CD14-positive monocyte (primary cell): ENCODE measurements around the gene BRSK2. TPM values are rescaled to one million over a fixed set of nuclear protein-coding genes. Genes with fewer than 3 reads are reported as not detected.

Experiments
- DNase-seq, 3 donors: peaks; one replicate each; pipeline ENCODE4 v3.0.0-alpha.2; 2011 to 2022
- H2AFZ ChIP-seq: 2 replicates; pipeline ENCODE4 v1.6.0; 2012; ENCODE audit warnings: mild to moderate bottlenecking, low read depth, low read length, inconsistent platforms; ENCODE audit not compliant: insufficient read depth, poor library complexity, severe bottlenecking
- H3K27ac ChIP-seq, 2 donors: 1 replicate in 1 of 2; 2 replicates in 1 of 2; pipeline ENCODE4 v1.5.1; 2012 to 2013; ENCODE audit warnings: low read length in 2 of 2, control low read depth in 1 of 2, inconsistent platforms in 1 of 2, low read depth in 1 of 2, mild to moderate bottlenecking in 1 of 2
- H3K27me3 ChIP-seq, 2 donors: one replicate each; pipeline versions ENCODE4 v1.6.0 to v1.6.1; 2011 to 2013; ENCODE audit warnings: low read length in 2 of 2; ENCODE audit not compliant: control insufficient read depth in 2 of 2, insufficient read depth in 2 of 2
- H3K36me3 ChIP-seq, 2 donors: replicated peaks in 1 of 2; 1 replicate in 1 of 2; 2 replicates in 1 of 2; pipeline versions ENCODE4 v1.5.1 to v1.6.1; 2012 to 2013; ENCODE audit warnings: low read length in 2 of 2, control low read depth in 1 of 2, inconsistent platforms in 1 of 2, mild to moderate bottlenecking in 1 of 2; ENCODE audit not compliant: insufficient read depth in 2 of 2, control insufficient read depth in 1 of 2
- H3K4me1 ChIP-seq, 2 donors: 1 replicate in 1 of 2; 2 replicates in 1 of 2; pipeline versions ENCODE4 v1.5.1 to v1.6.1; 2012 to 2013; ENCODE audit warnings: low read length in 2 of 2, control low read depth in 1 of 2, inconsistent platforms in 1 of 2, mild to moderate bottlenecking in 1 of 2, moderate library complexity in 1 of 2; ENCODE audit not compliant: insufficient read depth in 2 of 2, control insufficient read depth in 1 of 2
- H3K4me2 ChIP-seq: replicated peaks from 2 replicates; pipeline ENCODE3; 2012; ENCODE audit warnings: low read length, moderate library complexity, mild to moderate bottlenecking; ENCODE audit not compliant: poor library complexity, severe bottlenecking; ENCODE audit errors: extremely low read depth
- H3K4me3 ChIP-seq, 3 experiments: fragments of 200-600 bp in 1 of 3; sonication (generic) in 1 of 3; replicated peaks in 1 of 3; 1 replicate in 2 of 3; 2 replicates in 1 of 3; pipeline ENCODE4 v1.5.1; 2011 to 2013; ENCODE audit warnings: low read length in 3 of 3, mild to moderate bottlenecking in 3 of 3, control low read depth in 2 of 3, low read depth in 2 of 3, inconsistent platforms in 1 of 3, moderate library complexity in 1 of 3
- H3K79me2 ChIP-seq: 2 replicates; pipeline ENCODE4 v1.6.0; 2012; ENCODE audit warnings: mild to moderate bottlenecking, control low read depth, inconsistent platforms, low read length, moderate library complexity; ENCODE audit not compliant: insufficient read depth
- H3K9ac ChIP-seq: 2 replicates; pipeline ENCODE4 v1.6.0; 2017; ENCODE audit warnings: low read length, mild to moderate bottlenecking; ENCODE audit not compliant: insufficient read depth, poor library complexity, severe bottlenecking
- H3K9me3 ChIP-seq, 2 donors: replicated peaks in 1 of 2; 1 replicate in 1 of 2; 2 replicates in 1 of 2; pipeline versions ENCODE4 v1.5.1 to v1.6.1; 2012 to 2013; ENCODE audit warnings: low read length in 2 of 2, control low read depth in 1 of 2; ENCODE audit not compliant: control insufficient read depth in 1 of 2, insufficient read depth in 1 of 2
- H4K20me1 ChIP-seq: 2 replicates; pipeline ENCODE4 v1.6.0; 2012; ENCODE audit warnings: mild to moderate bottlenecking, low read length, control low read depth, moderate library complexity; ENCODE audit not compliant: insufficient read depth
- H3K27ac Mint-ChIP-seq, 7 donors: one replicate each; pipeline ENCODE4 v1.8.0; 2020; ENCODE audit warnings: mild to moderate bottlenecking in 7 of 7, mixed read lengths in 7 of 7, moderate library complexity in 6 of 7, inconsistent platforms in 2 of 7
- H3K27me3 Mint-ChIP-seq, 3 donors: one replicate each; pipeline ENCODE4 v1.8.0; 2021 to 2022; ENCODE audit warnings: low read depth in 3 of 3, mild to moderate bottlenecking in 3 of 3, mixed read lengths in 3 of 3, moderate library complexity in 3 of 3, inconsistent platforms in 1 of 3
- H3K36me3 Mint-ChIP-seq, 2 donors: one replicate each; pipeline ENCODE4 v1.8.0; 2020; ENCODE audit warnings: mixed read lengths in 2 of 2, inconsistent platforms in 1 of 2, mild to moderate bottlenecking in 1 of 2
- H3K4me1 Mint-ChIP-seq: one replicate; pipeline ENCODE4 v1.8.0; 2020; ENCODE audit warnings: mild to moderate bottlenecking, mixed read lengths
- H3K4me3 Mint-ChIP-seq, 2 donors: one replicate each; pipeline ENCODE4 v1.8.0; 2020; ENCODE audit warnings: mild to moderate bottlenecking in 2 of 2, mixed read lengths in 2 of 2, moderate library complexity in 1 of 2
- H3K9me3 Mint-ChIP-seq, 7 donors: one replicate each; pipeline ENCODE4 v1.8.0; 2020 to 2022; ENCODE audit warnings: mixed read lengths in 7 of 7, mild to moderate bottlenecking in 6 of 7, moderate library complexity in 6 of 7, inconsistent platforms in 2 of 7
- CTCF ChIP-seq: fragments of 200-600 bp; IDR thresholded peaks from one replicate; pipeline ENCODE4 v1.8.0; 2022; ENCODE audit warnings: antibody characterized with exemption, mild to moderate bottlenecking
- WGBS: methylation state at CpG from one replicate; pipeline ENCODE4 v1.1.5; 2013; ENCODE audit warnings: missing lambda C conversion rate; ENCODE audit not compliant: insufficient coverage; 5-methylcytosine and 5-hydroxymethylcytosine counted together
- intact Hi-C, 2 donors: fragments of 100-400 bp; cut with micrococcal nuclease; formaldehyde crosslinking; loops; one replicate each; pipeline versions ENCODE4 v1.15.0 to v1.15.1; 2023
- polyA plus RNA-seq, 3 donors: library from polyadenylated mRNA; depleted of rRNA in 1 of 3; unstranded in 2 of 3; stranded (reverse) in 1 of 3; fragments of 300-500 nt in 2 of 3; fragments of >200 nt in 1 of 3; fragmentation: Illumina TruSeq in 2 of 3; gene quantifications; 1 replicate in 2 of 3; 2 replicates in 1 of 3; pipeline ENCODE4 v1.2.3, GENCODE V29; 2012 to 2021

BRSK2 gene
- polyA plus RNA-seq, 3 donors = 0.13 TPM; not detected in 2

GRCh38 chr11:1341928-1342524, 47.7 kb upstream of the BRSK2 start:
- Histone ChIP-seq H3K36me3 (no peaks in the 10 kb centered on the region), H3K9ac (no peak overlapping the region), H3K9me3 (no peaks in the 10 kb centered on the region), H3K4me1 (peaks cover 0 to 4% of the 10 kb centered on the region in 2 donors), H3K27me3 (peaks cover 0 to 2% of the 10 kb centered on the region in 2 donors), H2AFZ (no peak overlapping the region), H3K27ac (no peak overlapping the region), H3K4me3 (no peak overlapping the region), H3K79me2 (no peaks in the 10 kb centered on the region), H3K4me2 (no peak overlapping the region), H4K20me1 (peaks cover 9% of the 10 kb centered on the region)
- DNase-seq = no peak
- no peak overlapping the region for H3K27ac Mint-ChIP-seq
- H3K4me3 Mint-ChIP-seq = no peak overlapping the region
- 38% methylated on average over 12 of the region's 17 CpGs for WGBS
- TF ChIP-seq CTCF = no peak
- H3K9me3 Mint-ChIP-seq = peaks cover 1 to 9% (median 6%) of the 10 kb centered on the region in 7 donors
- intact Hi-C loops = no loop called here
- peaks cover 13% of the 10 kb centered on the region for H3K4me1 Mint-ChIP-seq
- H3K27me3 Mint-ChIP-seq = peaks cover 5 to 16% (median 14%) of the 10 kb centered on the region in 3 donors
- H3K36me3 Mint-ChIP-seq = peaks cover 2 to 5% of the 10 kb centered on the region in 2 donors

- Histone ChIP-seq H3K9ac (no peak overlapping the region), H3K4me3 (no peak overlapping the region), H3K27ac (no peak overlapping the region), H3K9me3 (no peaks in the 10 kb centered on the region), H3K79me2 (no peaks in the 10 kb centered on the region), H3K36me3 (no peaks in the 10 kb centered on the region), H3K4me1 (no peaks in the 10 kb centered on the region), H3K27me3 (peaks cover 0 to 2% of the 10 kb centered on the region in 2 donors), H4K20me1 (peaks cover 6% of the 10 kb centered on the region), H3K4me2 (no peak overlapping the region), H2AFZ (no peak overlapping the region)
- no peak for TF ChIP-seq CTCF
- peaks cover 0 to 1% of the 10 kb centered on the region in 2 donors for H3K36me3 Mint-ChIP-seq
- DNase-seq = no peak
- peaks cover under 1 to 6% (median 4%) of the 10 kb centered on the region in 7 donors for H3K9me3 Mint-ChIP-seq
- peaks cover 8 to 14% (median 14%) of the 10 kb centered on the region in 3 donors for H3K27me3 Mint-ChIP-seq
- H3K27ac Mint-ChIP-seq = no peak overlapping the region
- H3K4me3 Mint-ChIP-seq = no peak overlapping the region
- 92% methylated on average over 7 of the region's 10 CpGs for WGBS
- intact Hi-C loops = no loop called here
- peaks cover 10% of the 10 kb centered on the region for H3K4me1 Mint-ChIP-seq
Observed at GRCh38 chr11:1342946-1343345, 46.8 kb upstream of the BRSK2 start.
